ENCODE results near the gene TMEM52B. TPM values are rescaled to one million over a fixed set of nuclear protein-coding genes. Genes with fewer than 3 reads are reported as not detected.
"Not testable (repeated sequence)": the region's sequence is repeated elsewhere in the genome, so short reads cannot be mapped to it uniquely, and the experiment has no call there.

TMEM52B gene
- total RNA-seq, 4 donors from 2014 or later = 0.16 TPM; not detected in 3

GRCh38 chr12:10223208-10223607, 44.4 kb downstream of the TMEM52B start:
- WGBS = 80% methylated on average over 5 of the region's 5 CpGs
- TF ChIP-seq POLR2A (IDR thresholded peaks at IDR 0.05) (no peak), POLR2AphosphoS5 (IDR thresholded peaks at IDR 0.05) (no peak), CTCF (IDR thresholded peaks at IDR 0.05) (no peak), EP300 (IDR thresholded peaks at IDR 0.05) (no peak)
- Histone ChIP-seq H3K27ac (no peak overlapping the region), H3K36me3 (peaks cover 53% of the 10 kb centered on the region), H3K9me3 (no peaks in the 10 kb centered on the region), H3K27me3 (no peaks in the 10 kb centered on the region), H3K4me1 (peaks cover 11% of the 10 kb centered on the region), H3K4me3 (no peak overlapping the region)
- no peak for DNase-seq (ENCODE audit: low spot score in 2 of 2)

- WGBS = 91% methylated on average over 12 of the region's 26 CpGs
Measured at GRCh38 chr12:10225426-10225825, 46.6 kb downstream of the TMEM52B start.

DNA sequence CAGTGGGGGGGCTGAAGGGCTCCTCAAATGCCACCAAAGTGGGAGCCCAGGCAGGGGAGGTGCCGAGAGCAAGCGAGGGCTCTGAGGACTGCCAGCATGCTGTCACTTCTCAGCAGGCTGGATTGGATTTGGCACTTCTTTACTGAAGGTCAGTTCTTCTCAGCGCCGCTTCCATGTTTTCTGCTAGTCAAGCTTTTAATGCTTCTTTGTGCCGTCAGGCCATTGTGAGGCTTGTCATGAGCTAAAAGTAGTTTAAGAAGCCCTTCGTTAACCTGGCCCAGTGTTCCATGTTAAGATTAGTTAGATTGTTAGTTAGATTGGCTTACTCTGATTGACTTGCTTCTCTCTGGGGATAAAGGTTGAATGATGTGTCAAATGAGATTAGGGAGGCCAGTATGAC, 47.3 kb downstream of the TMEM52B start:
- H3K27me3 ChIP-seq = no peaks in the 10 kb centered on the region
- no peak for TF ChIP-seq POLR2A (IDR thresholded peaks at IDR 0.05)
- H3K36me3 ChIP-seq = peaks cover 32% of the 10 kb centered on the region
- H3K9me3 ChIP-seq = no peaks in the 10 kb centered on the region
- WGBS = 96% methylated on average over 5 of the region's 6 CpGs
- no peak overlapping the region for H3K4me3 ChIP-seq
- no peaks in the 10 kb centered on the region for H3K4me1 ChIP-seq
- no peak for DNase-seq (ENCODE audit: low spot score in 2 of 2)
- H3K27ac ChIP-seq = no peak overlapping the region

More at GRCh38 chr12:10225426-10225825, 46.6 kb downstream of the TMEM52B start:
- H3K4me1 ChIP-seq; H3K27me3 ChIP-seq; H3K27ac ChIP-seq; H3K4me3 ChIP-seq; H3K9me3 ChIP-seq; DNase-seq (ENCODE audit: low spot score in 2 of 2): not testable (repeated sequence)
- H3K36me3 ChIP-seq = peaks cover 36% of the 10 kb centered on the region

DNA sequence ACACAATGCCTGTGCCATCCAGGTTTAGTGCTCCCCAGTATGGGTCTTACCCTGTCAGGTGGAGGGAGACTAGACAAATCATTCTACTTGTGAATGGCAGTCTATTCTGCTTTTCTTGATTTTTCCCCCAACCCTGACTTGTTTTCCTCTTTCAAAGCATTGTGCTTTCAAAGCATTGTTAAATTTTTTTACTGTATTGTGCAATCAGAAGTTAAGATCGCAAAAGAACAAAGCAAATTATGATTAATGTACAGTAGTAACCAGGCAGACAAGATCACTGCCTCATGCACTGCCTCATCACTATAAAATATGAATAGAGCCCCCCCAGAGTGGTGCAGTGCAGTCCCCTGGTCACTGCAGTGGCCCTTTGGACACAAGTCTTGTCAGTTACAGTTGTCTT, 47.9 kb downstream of the TMEM52B start:
- TF ChIP-seq EP300 (IDR thresholded peaks at IDR 0.05) (no peak), POLR2A (IDR thresholded peaks at IDR 0.05) (no peak), CTCF (IDR thresholded peaks at IDR 0.05) (no peak), POLR2AphosphoS5 (IDR thresholded peaks at IDR 0.05) (no peak)
- Histone ChIP-seq H3K4me1 (no peaks in the 10 kb centered on the region), H3K9me3 (no peaks in the 10 kb centered on the region), H3K27me3 (no peaks in the 10 kb centered on the region), H3K27ac (no peak overlapping the region), H3K4me3 (no peak overlapping the region), H3K36me3 (peaks cover 25% of the 10 kb centered on the region)
- no peak for DNase-seq (ENCODE audit: low spot score in 2 of 2)
- WGBS = 63% methylated on average over 1 of the region's 1 CpG

GRCh38 chr12:10227648-10228047, 48.8 kb downstream of the TMEM52B start:
- Histone ChIP-seq H3K27me3 (no peaks in the 10 kb centered on the region), H3K9me3 (no peaks in the 10 kb centered on the region), H3K36me3 (peaks cover 16% of the 10 kb centered on the region), H3K4me3 (no peak overlapping the region), H3K4me1 (no peaks in the 10 kb centered on the region), H3K27ac (no peak overlapping the region)
- TF ChIP-seq POLR2A (IDR thresholded peaks at IDR 0.05) (no peak), POLR2AphosphoS5 (IDR thresholded peaks at IDR 0.05) (no peak), CTCF (IDR thresholded peaks at IDR 0.05) (no peak), EP300 (IDR thresholded peaks at IDR 0.05) (no peak)
- 46% methylated on average over 1 of the region's 1 CpG for WGBS
- no peak for DNase-seq (ENCODE audit: low spot score in 2 of 2)

DNA sequence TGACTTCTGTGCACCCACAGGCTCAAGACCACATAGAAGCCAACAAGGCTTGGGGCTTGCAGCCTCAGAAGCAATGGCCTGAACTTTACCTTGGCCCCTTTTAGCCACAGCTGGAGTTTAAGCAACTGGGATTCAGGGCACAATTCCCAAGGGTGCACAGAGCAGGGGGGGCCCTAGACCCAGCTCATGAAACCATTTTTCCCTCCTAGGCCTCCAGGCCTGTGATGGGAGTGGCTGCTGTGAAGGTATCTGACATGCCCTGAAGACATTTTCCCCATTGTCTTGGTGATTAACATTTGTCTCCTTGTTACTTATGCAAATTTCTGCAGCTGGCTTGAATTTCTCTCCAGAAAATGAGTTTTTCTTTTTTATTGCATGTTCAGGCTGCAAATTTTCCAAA, 55.7 kb downstream of the TMEM52B start:
- Histone ChIP-seq H3K27me3 (no peaks in the 10 kb centered on the region), H3K9me3 (no peaks in the 10 kb centered on the region), H3K27ac (no peak overlapping the region), H3K4me1 (no peaks in the 10 kb centered on the region), H3K4me3 (no peak overlapping the region), H3K36me3 (no peaks in the 10 kb centered on the region)
- TF ChIP-seq POLR2AphosphoS5 (IDR thresholded peaks at IDR 0.05) = no peak
- no peak for TF ChIP-seq EP300 (IDR thresholded peaks at IDR 0.05)
- no peak for TF ChIP-seq POLR2A (IDR thresholded peaks at IDR 0.05)
- no peak for TF ChIP-seq CTCF (IDR thresholded peaks at IDR 0.05)
- DNase-seq (ENCODE audit: low spot score in 2 of 2) = no peak

Measured in suprapubic skin (tissue), 4 donors.